SK-N-SH treated with all-trans-retinoic acid at 6 μM for 48 hours (cell line): ENCODE data around the gene TBL1XR1.

ENCODE experiments used
- GLIS3 ChIP-seq: fragments of 250-450 bp; sonication (Bioruptor Pico); IDR thresholded peaks from 2 replicates; pipeline ENCODE4 v1.5.0; 2020; ENCODE audit warnings: mild to moderate bottlenecking, moderate library complexity
- TOX ChIP-seq: fragments of 250-450 bp; sonication (Bioruptor Pico); IDR thresholded peaks from 2 replicates; pipeline ENCODE4 v1.8.0; 2021; ENCODE audit warnings: mild to moderate bottlenecking, moderate library complexity, borderline replicate concordance
- TF ChIP-seq, protein P1 (sequence below): fragments of 250-450 bp; sonication (Bioruptor Pico); IDR thresholded peaks from 2 replicates; pipeline ENCODE4 v1.8.0; 2020; ENCODE audit warnings: mild to moderate bottlenecking, moderate library complexity, borderline replicate concordance

GRCh38 chr3:177201700-177202397 lies 4.6 kb upstream of the TBL1XR1 start:
- TF ChIP-seq TOX (CRISPR knock-in tag) (no peak), GLIS3 (CRISPR knock-in tag) (no peak)
- TF ChIP-seq, protein P1, sequence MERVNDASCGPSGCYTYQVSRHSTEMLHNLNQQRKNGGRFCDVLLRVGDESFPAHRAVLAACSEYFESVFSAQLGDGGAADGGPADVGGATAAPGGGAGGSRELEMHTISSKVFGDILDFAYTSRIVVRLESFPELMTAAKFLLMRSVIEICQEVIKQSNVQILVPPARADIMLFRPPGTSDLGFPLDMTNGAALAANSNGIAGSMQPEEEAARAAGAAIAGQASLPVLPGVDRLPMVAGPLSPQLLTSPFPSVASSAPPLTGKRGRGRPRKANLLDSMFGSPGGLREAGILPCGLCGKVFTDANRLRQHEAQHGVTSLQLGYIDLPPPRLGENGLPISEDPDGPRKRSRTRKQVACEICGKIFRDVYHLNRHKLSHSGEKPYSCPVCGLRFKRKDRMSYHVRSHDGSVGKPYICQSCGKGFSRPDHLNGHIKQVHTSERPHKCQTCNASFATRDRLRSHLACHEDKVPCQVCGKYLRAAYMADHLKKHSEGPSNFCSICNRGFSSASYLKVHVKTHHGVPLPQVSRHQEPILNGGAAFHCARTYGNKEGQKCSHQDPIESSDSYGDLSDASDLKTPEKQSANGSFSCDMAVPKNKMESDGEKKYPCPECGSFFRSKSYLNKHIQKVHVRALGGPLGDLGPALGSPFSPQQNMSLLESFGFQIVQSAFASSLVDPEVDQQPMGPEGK (CRISPR knock-in tag): no peak
